Smooth muscle cell of trachea (primary cell): ENCODE measurements around the gene BRIP1. TPM values are rescaled to one million over a fixed set of nuclear protein-coding genes. Genes with fewer than 3 reads are reported as not detected.

Experiments
- total RNA-seq: library from RNA; depleted of rRNA; stranded (reverse); fragments of >200 nt; gene quantifications from 2 replicates; pipeline ENCODE4 v1.2.1, GENCODE V29; 2014

The BRIP1 gene
- total RNA-seq = 0.99 and 11.6 TPM in 2 replicates

GRCh38 chr17:61862975-61863800 is at the start of gene BRIP1:
BRIP1 (minus strand) TSS chr17:61863528; CDS start chr17:61861539, 1,989 bp downstream.

Other genes with a start within 250 kb of the BRIP1 start
- 15.5 and 21.7 TPM in 2 replicates for gene INTS2, start 64.5 kb upstream of the BRIP1 start, total RNA-seq
- gene MED13, start 201.8 kb upstream of the BRIP1 start, total RNA-seq = 41.2 and 43.3 TPM in 2 replicates